ENCODE data around the gene EXOC6B.

EXOC6B gene

DNA sequence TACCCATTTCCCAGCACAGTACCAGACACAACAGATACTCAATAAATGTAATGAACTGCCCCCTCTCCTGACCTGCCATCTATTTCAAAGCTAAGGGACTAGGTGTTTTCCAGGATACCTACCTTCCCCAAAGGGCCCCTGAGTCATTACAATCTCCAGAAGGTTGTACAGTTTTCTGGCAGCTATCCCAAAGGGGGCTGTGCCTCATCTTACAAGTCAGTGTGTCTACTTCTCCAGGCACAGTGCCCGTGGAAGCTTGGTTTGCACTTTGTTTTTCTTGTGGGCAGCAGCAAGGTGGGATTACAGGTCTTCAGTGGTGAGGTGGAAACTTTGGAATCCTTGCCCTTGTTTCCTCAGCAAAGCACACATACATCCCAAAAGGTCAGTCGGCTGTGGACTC is 615.4 kb downstream of the EXOC6B start:
- DNase-seq (no peak), ATAC-seq (no peak)

DNA sequence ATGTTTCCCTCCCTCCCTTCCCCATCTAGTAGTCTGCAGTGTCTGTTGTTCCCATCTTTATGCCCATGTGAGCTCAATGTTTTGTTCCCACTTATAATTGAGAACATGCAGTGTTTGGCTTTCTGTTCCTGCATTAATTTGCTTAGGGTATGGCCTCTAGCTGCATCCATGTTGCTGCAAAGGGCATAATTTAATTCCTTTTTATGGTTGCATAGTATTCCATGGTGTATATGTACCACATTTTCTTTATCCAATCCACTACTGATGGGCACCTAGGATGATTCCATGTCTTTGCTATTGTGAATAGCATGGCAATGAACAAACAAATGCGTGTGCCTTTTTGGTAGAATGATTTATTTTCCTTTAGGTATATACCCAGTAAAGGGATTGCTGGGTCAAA is 617.6 kb downstream of the EXOC6B start:
- DNase-seq (no peak), ATAC-seq (no peak)

DNA sequence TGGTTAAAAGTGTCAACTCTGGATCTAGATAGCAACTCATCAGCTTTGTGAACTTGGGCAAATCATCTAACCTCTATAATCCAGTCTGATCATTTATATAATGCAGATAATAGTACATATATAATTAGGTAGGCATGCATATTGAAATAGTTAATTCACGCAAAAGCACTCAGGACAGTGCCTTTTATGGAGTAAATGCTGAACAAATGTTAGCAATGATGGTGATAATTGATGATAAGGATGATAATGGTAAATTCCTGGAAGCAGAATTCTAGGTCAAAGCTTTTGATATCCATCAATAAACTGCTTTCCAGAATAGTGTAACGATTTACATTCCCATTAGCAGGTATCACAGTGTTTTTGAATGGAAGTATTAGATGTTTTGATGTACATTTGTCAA is 618.5 kb downstream of the EXOC6B start:
- no peak for DNase-seq
- no peak for ATAC-seq

DNA sequence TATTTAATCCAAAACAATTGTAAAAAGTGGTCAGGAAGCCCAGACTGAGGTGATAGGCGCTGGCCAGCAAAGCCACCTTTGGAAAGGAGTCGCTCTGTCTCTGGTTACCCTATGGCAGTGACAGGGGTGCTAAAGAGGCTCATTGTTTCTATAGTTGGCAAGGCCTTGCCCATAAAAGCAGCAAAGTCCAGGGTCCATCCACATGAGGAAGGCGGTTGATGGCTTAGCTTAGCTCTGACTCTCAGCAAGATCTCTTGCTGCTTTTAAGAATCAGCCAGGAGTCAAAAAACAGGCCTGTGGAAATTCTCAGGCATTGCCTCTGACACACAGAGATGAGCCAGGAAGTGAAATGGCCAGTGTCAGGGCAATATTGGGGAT is 620.3 kb downstream of the EXOC6B start:
- ATAC-seq = no peak

DNA sequence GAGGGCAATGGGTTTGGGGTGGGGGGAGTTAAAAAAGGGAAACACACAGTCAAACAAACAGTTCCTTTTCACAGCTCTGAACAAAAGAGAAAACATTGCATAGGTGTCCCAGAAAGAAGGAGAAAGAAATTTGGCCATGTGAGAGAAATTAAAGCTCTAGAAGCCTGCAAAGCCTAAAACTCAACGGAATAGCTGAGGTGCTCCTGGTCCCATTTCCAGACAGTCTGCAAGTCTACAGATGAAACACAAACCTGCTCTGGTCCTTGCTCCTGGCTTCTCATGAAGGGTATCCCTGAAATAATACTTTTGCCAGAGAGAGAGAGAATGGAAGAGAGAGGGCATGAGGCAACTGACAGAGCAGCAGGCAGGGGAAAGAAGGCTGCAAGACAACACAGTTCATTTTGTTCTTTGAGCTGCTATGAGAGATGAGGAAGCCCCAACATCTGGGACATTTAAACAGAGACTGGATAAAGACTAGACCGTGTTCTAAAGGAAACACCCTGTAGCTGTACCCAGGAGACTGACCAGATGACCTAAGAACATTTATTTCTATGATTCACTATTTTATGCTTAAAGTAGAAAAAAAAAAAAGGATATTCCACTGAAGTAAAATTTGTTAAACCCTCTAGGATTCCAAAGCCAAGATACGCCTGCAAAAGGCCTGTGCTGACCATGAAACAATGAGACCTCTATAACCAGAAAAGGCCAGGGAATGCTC is 620.9 kb downstream of the EXOC6B start:
- ATAC-seq (no peak), DNase-seq (no peak)

More for the DNA sequence above, 620.3 kb downstream of the EXOC6B start:
- DNase-seq = no peak

DNA sequence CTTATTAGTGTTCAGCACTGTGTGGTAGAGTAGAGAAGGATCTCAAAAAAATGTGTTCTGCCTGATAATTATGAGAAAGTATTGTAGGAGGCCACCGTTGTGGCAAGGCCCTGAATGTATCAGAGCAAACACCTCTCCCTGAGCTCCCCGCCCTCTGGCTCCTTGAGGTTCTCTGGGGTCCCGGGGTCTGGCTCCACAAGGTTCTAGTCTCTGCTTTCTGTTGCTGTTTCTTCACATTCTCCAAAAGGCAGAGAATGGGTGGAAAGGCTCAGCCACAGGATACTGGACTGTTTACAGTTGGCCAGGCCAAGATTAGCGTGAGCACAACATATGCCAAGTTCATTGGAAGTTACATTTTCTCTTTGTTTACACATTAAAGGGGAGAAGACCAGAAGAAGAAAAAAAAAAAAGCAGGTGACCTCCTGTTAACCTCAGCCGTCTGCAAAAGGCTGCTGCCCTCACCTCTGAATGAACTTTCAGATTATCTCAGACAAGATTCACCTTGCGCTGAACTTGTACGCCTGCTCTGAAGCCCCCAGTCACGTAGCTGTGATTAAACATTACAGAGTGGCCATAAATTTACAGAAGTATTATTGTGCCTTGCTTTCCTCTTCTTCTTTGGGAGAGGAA is 621.6 kb downstream of the EXOC6B start:
- DNase-seq = no peak
- no peak for ATAC-seq

DNA sequence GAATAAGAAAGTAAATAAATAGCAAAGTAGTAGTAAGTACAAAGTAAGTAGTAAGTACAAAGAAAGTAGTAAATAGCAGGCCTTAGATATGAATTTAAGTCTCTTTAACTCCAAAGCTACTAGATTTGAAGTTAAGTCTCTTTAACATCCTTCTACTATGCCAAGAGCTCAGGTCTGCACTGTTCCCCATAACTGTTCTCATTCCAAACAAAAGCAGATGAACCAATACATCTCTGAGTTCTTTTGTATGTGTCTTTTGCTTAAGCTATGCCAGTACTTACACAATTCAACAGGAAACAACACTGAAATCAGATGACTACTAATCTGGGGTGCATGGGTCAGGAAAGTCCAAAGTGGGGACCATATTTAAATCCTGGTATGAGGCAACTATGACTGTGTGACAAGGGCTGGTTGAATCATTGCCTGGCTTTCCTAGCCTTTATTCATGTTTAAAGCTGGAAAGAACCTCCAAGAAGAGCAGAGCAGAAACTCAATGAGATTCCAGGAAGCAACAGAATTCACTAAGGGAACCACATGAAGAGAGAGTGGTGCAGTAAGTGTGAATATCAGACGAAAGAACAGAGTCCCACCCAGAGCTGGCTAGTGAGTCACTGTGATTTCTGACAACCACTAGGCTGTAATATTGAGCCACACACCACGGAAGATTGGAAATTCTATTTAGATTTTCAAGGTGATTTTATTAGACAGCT is 627.1 kb downstream of the EXOC6B start:
- DNase-seq (no peak), ATAC-seq (peak; percentile 32)

DNA sequence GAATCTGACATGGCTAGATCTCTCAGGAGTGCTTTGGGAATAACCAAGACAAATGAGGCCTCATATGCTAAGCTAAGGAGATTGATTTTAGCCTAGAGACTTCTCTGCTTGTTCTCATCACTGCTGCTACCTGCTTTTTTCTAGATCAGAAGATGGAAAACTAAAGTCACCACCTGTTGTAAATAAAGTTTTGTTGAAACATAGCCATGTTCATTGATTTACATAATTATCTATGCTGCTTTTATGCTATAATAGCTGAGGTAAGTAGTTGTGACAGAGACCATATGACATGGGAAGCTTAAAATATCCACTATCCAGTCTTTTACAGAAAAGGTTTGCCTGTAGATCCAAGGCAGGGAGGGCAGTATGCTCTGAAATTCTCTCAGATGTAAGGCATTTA is 632.1 kb downstream of the EXOC6B start:
- DNase-seq (no peak), ATAC-seq (no peak)

DNA sequence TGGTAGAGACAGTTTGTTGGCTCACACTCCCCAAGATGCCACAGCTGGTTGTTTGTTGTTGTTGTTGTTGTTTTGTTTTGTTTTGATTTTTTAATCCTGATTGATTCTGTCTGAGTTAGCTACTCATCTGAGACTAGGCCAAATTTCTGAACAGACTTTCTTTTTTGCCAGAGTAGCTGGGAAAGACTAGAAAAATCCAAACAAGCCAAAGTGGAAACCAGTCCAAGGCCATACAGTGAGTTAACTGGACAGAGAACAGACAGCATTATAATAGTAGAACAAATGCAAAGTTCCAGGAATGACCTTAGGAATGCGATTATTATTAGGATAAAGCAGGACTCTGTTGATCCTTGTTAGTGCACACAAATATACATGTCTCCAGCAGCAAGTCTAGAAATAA is 634.4 kb downstream of the EXOC6B start:
- no peak for DNase-seq

GRCh38 chr2:72185206-72185605 is 640.6 kb downstream of the EXOC6B start:
- ATAC-seq = no peak
- DNase-seq = no peak

More for the DNA sequence above, 634.4 kb downstream of the EXOC6B start:
- ATAC-seq = no peak

DNA sequence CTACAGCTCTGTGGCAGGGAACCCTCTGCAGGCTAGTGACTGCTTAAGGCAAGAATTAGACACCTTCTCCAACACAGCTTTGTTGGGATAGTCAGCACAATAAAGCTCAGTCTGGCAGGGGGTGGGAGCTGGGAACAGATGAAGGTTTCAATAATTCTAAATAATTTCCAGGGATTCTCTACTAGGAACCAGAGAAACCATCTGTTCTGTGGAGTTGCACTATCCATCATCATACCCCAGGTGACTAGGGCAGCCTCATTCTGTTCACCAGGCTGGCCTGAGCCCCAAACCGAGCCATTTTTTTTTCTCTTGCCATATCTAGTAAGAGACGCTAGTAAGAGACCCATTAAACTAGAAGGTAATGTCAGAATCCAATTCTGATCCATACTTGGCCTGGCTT is 642.4 kb downstream of the EXOC6B start:
- DNase-seq = no peak
- ATAC-seq = no peak

DNA sequence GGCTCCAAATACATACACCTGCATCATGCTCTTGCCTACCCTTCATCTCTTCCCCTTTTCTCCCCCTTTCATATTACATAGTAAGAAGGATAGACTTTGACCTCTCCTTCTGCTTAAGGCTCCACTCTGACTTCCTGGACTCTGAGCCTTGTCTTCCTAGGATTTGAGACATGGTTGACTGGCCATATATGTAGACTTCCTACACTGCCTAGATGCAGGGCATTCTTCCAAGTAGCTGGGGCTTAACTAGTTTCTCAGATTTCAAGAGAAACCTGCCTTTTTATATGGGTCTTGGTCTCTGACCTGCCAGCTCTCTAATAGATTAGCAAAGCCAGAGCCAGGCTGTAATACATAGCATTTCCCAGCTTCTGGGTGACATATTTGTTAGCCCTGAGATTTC is 642.8 kb downstream of the EXOC6B start:
- DNase-seq (no peak), ATAC-seq (no peak)

- no peak for DNase-seq
- no peak for ATAC-seq
Observed at GRCh38 chr2:72182547-72182946, 643.3 kb downstream of the EXOC6B start.

DNA sequence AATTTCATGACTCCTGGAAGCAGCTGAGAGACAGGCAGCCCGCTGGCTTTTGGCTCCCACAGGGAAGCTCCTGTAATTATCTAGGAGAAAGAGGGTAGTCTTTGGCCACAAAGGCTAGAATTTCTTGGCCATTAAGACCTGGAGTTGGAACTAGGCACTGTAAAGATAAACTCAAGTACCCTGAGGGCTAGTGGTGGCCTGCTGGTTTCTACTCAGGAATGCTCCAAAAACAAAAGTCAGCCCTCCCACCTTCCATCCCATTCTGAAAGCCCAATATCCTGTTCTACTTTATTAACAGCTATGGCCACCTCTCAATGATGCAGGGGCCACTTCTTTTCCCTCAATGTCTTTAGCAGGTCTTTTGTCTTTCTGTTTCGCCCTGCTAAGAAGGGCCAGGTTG is 644.2 kb downstream of the EXOC6B start:
- ATAC-seq (no peak), DNase-seq (no peak)

GRCh38 chr2:72180351-72180750 is 645.5 kb downstream of the EXOC6B start:
- ATAC-seq = no peak
- no peak for DNase-seq

GRCh38 chr2:72178551-72178950 is 647.3 kb downstream of the EXOC6B start:
- DNase-seq = no peak
- no peak for ATAC-seq

DNA sequence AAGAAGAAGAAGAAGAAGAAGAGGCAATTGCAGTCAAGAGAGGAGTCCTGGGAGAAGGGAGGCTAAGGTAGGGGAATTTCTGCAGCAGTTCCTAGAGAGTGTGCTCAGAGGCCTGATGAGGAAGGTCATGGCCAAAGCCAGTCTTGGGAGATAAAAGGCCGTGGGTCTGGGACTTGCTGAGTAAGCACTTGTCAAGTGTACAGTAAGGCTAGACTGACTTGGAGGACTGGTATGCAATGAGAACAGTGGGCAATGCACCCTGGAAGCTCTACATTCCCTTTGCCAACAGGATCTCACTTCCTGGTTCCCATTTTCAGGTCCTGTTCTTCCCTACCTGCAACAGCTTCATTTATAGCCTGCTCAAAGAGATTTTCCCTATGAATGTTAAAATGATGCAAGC is 649.6 kb downstream of the EXOC6B start:
- no peak for DNase-seq
- ATAC-seq = no peak

DNA sequence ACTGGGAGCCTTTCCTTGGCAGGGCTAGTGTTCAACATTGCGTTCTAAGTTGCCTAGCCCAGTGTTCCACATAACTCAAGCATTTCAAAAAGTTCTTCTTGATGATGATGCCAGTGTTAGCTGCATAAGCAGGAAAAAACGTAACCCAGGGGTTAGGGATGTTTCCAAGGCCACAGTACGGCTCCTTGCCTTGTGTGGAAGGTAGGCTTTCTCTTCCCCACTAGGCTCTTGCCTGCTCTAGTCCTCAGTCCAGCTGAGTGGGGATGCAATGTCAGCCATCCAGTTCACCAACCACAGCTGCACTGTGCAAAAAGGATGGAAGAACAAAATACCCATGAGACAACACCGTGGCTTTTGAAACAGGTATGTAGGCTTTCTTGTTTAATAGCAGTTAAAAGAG is 650.2 kb downstream of the EXOC6B start:
- DNase-seq (no peak), ATAC-seq (no peak)

GRCh38 chr2:72173640-72174321 is 652.1 kb downstream of the EXOC6B start:
- no peak for DNase-seq
- ATAC-seq = no peak

DNA sequence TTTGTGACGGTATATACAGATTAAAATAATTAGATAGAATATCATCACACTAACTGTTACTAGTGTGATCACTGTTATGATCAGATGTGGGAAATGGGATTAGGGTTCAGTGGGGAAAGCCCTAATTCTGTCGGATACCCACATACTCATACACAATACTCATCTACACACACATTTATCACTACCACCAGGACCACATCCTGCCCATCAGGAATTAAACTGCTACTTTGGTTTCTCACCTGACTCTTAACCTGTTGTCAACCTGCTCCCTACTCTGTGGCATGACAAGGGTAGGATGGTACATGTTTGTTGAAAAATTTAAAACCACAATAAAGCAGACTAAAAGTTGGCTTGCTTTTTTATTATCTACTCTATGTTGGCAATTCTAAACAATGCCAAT is 653.4 kb downstream of the EXOC6B start:
- ATAC-seq (no peak), DNase-seq (no peak)

- ATAC-seq (no peak), DNase-seq (no peak)
Observed at GRCh38 chr2:72166279-72166678, 659.6 kb downstream of the EXOC6B start.

GRCh38 chr2:72165792-72166191 is 660.0 kb downstream of the EXOC6B start:
- DNase-seq (no peak), ATAC-seq (no peak)

GRCh38 chr2:72162574-72162973 is 663.3 kb downstream of the EXOC6B start:
- DNase-seq = no peak

More at GRCh38 chr2:72162574-72162973, 663.3 kb downstream of the EXOC6B start:
- ATAC-seq = no peak

All from stimulated activated naive CD8-positive, alpha-beta T cell treated with anti-CD3 and anti-CD28 coated beads, Interleukin-15, Interleukin-2, amounts not matched to agents 100 U/mL and 50 U/mL, for 24 hours (primary cell).